ENCODE measurements around the gene TFR2.
"Not testable (repeated sequence)": the region's sequence is repeated elsewhere in the genome, so short reads cannot be mapped to it uniquely, and the experiment has no call there.

Gene TFR2

GRCh38 chr7:100667331-100668068 is 26.1 kb upstream of the TFR2 start:
- Histone ChIP-seq H3K9ac (no peak overlapping the region), H3K4me3 (no peak overlapping the region), H4K20me1 (no peaks in the 10 kb centered on the region), H3K9me3 (replicated peaks in 1 of 11) (no peaks in the 10 kb centered on the region), H3K36me3 (no peaks in the 10 kb centered on the region), H3K4me1 (peaks cover 0 to 22% (median 4%) of the 10 kb centered on the region in 10 experiments; a peak in 9 of 20 replicates), H3K4me2 (no peak overlapping the region), H3K27me3 (no peaks in the 10 kb centered on the region), H3K27ac (no peak overlapping the region)
- TF ChIP-seq Cebpa-rat (IDR thresholded peaks at IDR 0.05): no peak

GRCh38 chr7:100665168-100665726 is 23.9 kb upstream of the TFR2 start:
- no peaks in the 10 kb centered on the region for H3K36me3 ChIP-seq
- H3K9ac ChIP-seq: no peak overlapping the region
- TF ChIP-seq Cebpa-rat (IDR thresholded peaks at IDR 0.05): no peak
- H4K20me1 ChIP-seq: no peaks in the 10 kb centered on the region
- H3K4me1 ChIP-seq: peaks cover 0 to 30% (median 4%) of the 10 kb centered on the region in 10 experiments; a peak in 8 of 20 replicates
- H3K4me3 ChIP-seq: no peak overlapping the region
- H3K27me3 ChIP-seq: no peaks in the 10 kb centered on the region
- H3K27ac ChIP-seq: no peak overlapping the region
- no peak overlapping the region for H3K4me2 ChIP-seq
- no peaks in the 10 kb centered on the region for H3K9me3 ChIP-seq (replicated peaks in 1 of 11)

- peaks cover 0 to 20% (median 8%) of the 10 kb centered on the region in 10 experiments; a peak in 9 of 20 replicates for H3K4me1 ChIP-seq
- not testable (repeated sequence) for H3K27ac ChIP-seq; H3K36me3 ChIP-seq; H3K4me3 ChIP-seq; H3K9me3 ChIP-seq (replicated peaks in 1 of 11); H3K27me3 ChIP-seq; H4K20me1 ChIP-seq
- H3K9ac ChIP-seq: peak overlapping the region in 1 of 11 experiments; percentile 29; a peak in 1 of 22 replicates
- H3K4me2 ChIP-seq: peak overlapping the region in 1 of 11 experiments; percentile 44; a peak in 1 of 22 replicates
Observed at GRCh38 chr7:100662194-100662776, 20.9 kb upstream of the TFR2 start.

GRCh38 chr7:100655908-100656674 is 14.7 kb upstream of the TFR2 start, which contains the start of gene ACTL6B:
Gene ACTL6B (minus strand): TSS chr7:100656448. CDS start chr7:100656354, 94 bp downstream.
- Histone ChIP-seq H3K4me1 (peaks cover 0 to 10% (median 3%) of the 10 kb centered on the region in 10 experiments; a peak in 4 of 20 replicates), H3K27me3 (peaks cover 15 to 32% (median 21%) of the 10 kb centered on the region in 11 experiments; a peak in 19 of 22 replicates), H4K20me1 (no peaks in the 10 kb centered on the region), H3K36me3 (no peaks in the 10 kb centered on the region), H3K9me3 (replicated peaks in 1 of 11) (peaks cover 0 to 6% (median 0%) of the 10 kb centered on the region in 11 experiments; a peak in 3 of 22 replicates), H3K4me2 (no peak within 1 kb of the TSS), H3K4me3 (no peak within 1 kb of the TSS), H3K9ac (no peak within 1 kb of the TSS), H3K27ac (no peak within 1 kb of the TSS)
- TF ChIP-seq Cebpa-rat (IDR thresholded peaks at IDR 0.05): no peak

- H3K9me3 ChIP-seq (replicated peaks in 1 of 11): peaks cover 0 to 6% (median 0%) of the 10 kb centered on the region in 11 experiments; a peak in 3 of 22 replicates
- peak overlapping the region in 1 of 11 experiments; percentile 14; a peak in 1 of 22 replicates for H3K4me2 ChIP-seq
- H3K27me3 ChIP-seq: peaks cover 15 to 32% (median 21%) of the 10 kb centered on the region in 11 experiments; a peak in 19 of 22 replicates
- no peak overlapping the region for H3K4me3 ChIP-seq
- no peak for TF ChIP-seq Cebpa-rat (IDR thresholded peaks at IDR 0.05)
- H4K20me1 ChIP-seq: no peaks in the 10 kb centered on the region
- no peaks in the 10 kb centered on the region for H3K36me3 ChIP-seq
- H3K9ac ChIP-seq: no peak overlapping the region
- no peak overlapping the region for H3K27ac ChIP-seq
- H3K4me1 ChIP-seq: peaks cover 0 to 10% (median 3%) of the 10 kb centered on the region in 10 experiments; a peak in 4 of 20 replicates
Observed at GRCh38 chr7:100654908-100655831, 13.8 kb upstream of the TFR2 start.

DNA sequence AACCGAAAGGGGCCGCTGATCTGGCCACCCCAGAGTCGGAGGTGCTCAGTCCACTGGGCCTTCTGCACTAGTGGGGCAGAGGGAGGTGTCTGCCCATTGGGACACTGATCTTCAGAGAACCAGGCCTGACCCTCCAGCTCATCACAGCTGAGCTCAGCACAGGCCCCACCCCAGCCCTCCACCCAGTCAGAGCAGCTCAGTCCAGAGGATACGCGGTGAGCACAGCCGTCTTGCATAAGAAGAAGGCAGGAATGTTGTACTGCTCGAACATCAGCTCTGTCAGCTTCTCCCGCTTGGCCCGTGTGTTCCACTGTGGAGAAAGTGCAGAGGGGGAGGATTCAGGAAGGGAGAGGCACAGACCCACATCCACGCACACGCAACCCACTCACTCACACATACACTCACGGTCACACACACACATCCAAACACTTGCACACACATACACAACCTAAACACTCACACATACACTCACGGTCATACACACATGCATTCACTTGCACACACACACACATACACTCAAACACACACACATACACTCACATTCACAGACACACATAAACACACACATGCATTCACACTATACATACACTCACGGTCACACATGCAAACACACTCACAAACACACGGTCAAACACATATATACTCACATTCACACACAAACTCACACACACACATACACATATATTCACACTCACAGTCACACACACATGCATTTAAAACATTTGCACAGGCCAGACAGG is 8.6 kb upstream of the TFR2 start:
- Histone ChIP-seq H3K4me1 (peaks cover 0 to 5% (median 0%) of the 10 kb centered on the region in 10 experiments; a peak in 3 of 20 replicates), H3K9ac (no peak overlapping the region), H3K27me3 (peaks cover 2 to 7% (median 6%) of the 10 kb centered on the region in 11 experiments; a peak in 17 of 22 replicates), H4K20me1 (no peaks in the 10 kb centered on the region), H3K36me3 (no peaks in the 10 kb centered on the region), H3K4me2 (no peak overlapping the region), H3K27ac (no peak overlapping the region), H3K4me3 (no peak overlapping the region), H3K9me3 (replicated peaks in 1 of 11) (no peaks in the 10 kb centered on the region)
- TF ChIP-seq Cebpa-rat (IDR thresholded peaks at IDR 0.05): no peak

- no peak overlapping the region for H3K4me3 ChIP-seq
- no peaks in the 10 kb centered on the region for H3K9me3 ChIP-seq (replicated peaks in 1 of 11)
- peak overlapping the region; percentile 38 to 75 (median 61); a peak in 21 of 22 replicates for H3K4me2 ChIP-seq
- no peak overlapping the region for H3K27ac ChIP-seq
- H3K4me1 ChIP-seq: peaks cover 4 to 18% (median 12%) of the 10 kb centered on the region in 10 experiments; a peak in 17 of 20 replicates
- no peak for TF ChIP-seq Cebpa-rat (IDR thresholded peaks at IDR 0.05)
- H3K9ac ChIP-seq: no peak overlapping the region
- no peaks in the 10 kb centered on the region for H3K27me3 ChIP-seq
- H3K36me3 ChIP-seq: no peaks in the 10 kb centered on the region
- no peaks in the 10 kb centered on the region for H4K20me1 ChIP-seq
Observed at GRCh38 chr7:100642534-100642907, 1.2 kb upstream of the TFR2 start.

All from BLaER1 treated with 17β-estradiol and CSF1 and Interleukin-3, amounts not matched to agents 10 nM and 100 nM (cell line).